SK-N-SH (cell line): ENCODE results near the gene UBA5.

ENCODE experiments used
- FOSL2 ChIP-seq: IDR thresholded peaks from 2 replicates; pipeline ENCODE4 v1.4.0; 2012; ENCODE audit warnings: low read depth, mild to moderate bottlenecking, moderate library complexity, borderline replicate concordance
- FOXJ3 ChIP-seq: sonication (generic); formaldehyde crosslinking; IDR thresholded peaks from 2 replicates; pipeline ENCODE4 v1.5.1; 2020; ENCODE audit warnings: mild to moderate bottlenecking, missing genetic modification reagents
- GABPA ChIP-seq: IDR thresholded peaks from 2 replicates; pipeline ENCODE4 v1.4.0; 2012; ENCODE audit warnings: low read depth, mild to moderate bottlenecking
- MXI1 ChIP-seq: IDR thresholded peaks from 2 replicates; pipeline ENCODE4 v1.6.1; 2012; ENCODE audit warnings: mild to moderate bottlenecking, low read depth, low read length, improper control_type of control experiment
- NFIC ChIP-seq: IDR thresholded peaks from 2 replicates; pipeline ENCODE4 v1.4.0; 2012; ENCODE audit warnings: borderline replicate concordance
- POLR2AphosphoS5 ChIP-seq: IDR thresholded peaks from 2 replicates; pipeline ENCODE4 v1.6.1; 2012; ENCODE audit warnings: low read depth, low read length
- RAD21 ChIP-seq: IDR thresholded peaks from 2 replicates; pipeline ENCODE4 v1.6.1; 2012; ENCODE audit warnings: mild to moderate bottlenecking, low read length
- TF ChIP-seq, protein P1 (sequence below): fragments of 150-350 bp; IDR thresholded peaks from 2 replicates; pipeline ENCODE4 v1.6.1; 2017; ENCODE audit warnings: antibody characterized with exemption, low read length, low read depth, borderline replicate concordance
- TF ChIP-seq, protein P2 (sequence below): fragments of 200-600 bp; sonication (generic); IDR thresholded peaks from 2 replicates; pipeline ENCODE4 v1.6.1; 2017; ENCODE audit warnings: antibody characterized with exemption, mild to moderate bottlenecking, moderate library complexity
- TF ChIP-seq, protein P3 (sequence below): IDR thresholded peaks from 2 replicates; pipeline ENCODE4 v1.6.1; 2012; ENCODE audit warnings: mild to moderate bottlenecking, low read depth, low read length, moderate library complexity

DNA sequence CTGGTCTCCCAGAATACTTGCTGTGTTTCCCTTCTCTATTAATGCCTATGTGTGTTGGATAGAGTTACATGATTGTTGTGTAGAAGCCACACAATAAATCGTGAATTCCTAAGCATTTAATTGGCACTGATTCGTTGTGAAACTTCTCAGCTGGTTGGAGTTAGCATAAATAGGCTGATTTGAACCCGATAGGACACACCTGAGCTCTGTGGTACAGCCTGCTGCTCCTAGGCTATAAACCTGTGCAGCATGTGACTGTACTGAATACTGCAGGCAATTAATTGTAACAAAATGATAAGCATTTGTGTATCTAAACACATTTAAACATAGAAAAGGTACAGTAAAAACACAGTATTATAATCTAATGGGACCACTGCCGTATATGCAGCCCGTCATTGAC, 5.4 kb upstream of the UBA5 start:
- TF ChIP-seq POLR2AphosphoS5 (no peak), RAD21 (no peak), MXI1 (no peak), FOSL2 (no peak), FOXJ3 (CRISPR knock-in tag) (no peak), NFIC (no peak), GABPA (no peak)
- TF ChIP-seq, protein P1, sequence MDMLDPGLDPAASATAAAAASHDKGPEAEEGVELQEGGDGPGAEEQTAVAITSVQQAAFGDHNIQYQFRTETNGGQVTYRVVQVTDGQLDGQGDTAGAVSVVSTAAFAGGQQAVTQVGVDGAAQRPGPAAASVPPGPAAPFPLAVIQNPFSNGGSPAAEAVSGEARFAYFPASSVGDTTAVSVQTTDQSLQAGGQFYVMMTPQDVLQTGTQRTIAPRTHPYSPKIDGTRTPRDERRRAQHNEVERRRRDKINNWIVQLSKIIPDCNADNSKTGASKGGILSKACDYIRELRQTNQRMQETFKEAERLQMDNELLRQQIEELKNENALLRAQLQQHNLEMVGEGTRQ: no peak
- TF ChIP-seq, protein P2, sequence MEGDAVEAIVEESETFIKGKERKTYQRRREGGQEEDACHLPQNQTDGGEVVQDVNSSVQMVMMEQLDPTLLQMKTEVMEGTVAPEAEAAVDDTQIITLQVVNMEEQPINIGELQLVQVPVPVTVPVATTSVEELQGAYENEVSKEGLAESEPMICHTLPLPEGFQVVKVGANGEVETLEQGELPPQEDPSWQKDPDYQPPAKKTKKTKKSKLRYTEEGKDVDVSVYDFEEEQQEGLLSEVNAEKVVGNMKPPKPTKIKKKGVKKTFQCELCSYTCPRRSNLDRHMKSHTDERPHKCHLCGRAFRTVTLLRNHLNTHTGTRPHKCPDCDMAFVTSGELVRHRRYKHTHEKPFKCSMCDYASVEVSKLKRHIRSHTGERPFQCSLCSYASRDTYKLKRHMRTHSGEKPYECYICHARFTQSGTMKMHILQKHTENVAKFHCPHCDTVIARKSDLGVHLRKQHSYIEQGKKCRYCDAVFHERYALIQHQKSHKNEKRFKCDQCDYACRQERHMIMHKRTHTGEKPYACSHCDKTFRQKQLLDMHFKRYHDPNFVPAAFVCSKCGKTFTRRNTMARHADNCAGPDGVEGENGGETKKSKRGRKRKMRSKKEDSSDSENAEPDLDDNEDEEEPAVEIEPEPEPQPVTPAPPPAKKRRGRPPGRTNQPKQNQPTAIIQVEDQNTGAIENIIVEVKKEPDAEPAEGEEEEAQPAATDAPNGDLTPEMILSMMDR: no peak
- TF ChIP-seq, protein P3, sequence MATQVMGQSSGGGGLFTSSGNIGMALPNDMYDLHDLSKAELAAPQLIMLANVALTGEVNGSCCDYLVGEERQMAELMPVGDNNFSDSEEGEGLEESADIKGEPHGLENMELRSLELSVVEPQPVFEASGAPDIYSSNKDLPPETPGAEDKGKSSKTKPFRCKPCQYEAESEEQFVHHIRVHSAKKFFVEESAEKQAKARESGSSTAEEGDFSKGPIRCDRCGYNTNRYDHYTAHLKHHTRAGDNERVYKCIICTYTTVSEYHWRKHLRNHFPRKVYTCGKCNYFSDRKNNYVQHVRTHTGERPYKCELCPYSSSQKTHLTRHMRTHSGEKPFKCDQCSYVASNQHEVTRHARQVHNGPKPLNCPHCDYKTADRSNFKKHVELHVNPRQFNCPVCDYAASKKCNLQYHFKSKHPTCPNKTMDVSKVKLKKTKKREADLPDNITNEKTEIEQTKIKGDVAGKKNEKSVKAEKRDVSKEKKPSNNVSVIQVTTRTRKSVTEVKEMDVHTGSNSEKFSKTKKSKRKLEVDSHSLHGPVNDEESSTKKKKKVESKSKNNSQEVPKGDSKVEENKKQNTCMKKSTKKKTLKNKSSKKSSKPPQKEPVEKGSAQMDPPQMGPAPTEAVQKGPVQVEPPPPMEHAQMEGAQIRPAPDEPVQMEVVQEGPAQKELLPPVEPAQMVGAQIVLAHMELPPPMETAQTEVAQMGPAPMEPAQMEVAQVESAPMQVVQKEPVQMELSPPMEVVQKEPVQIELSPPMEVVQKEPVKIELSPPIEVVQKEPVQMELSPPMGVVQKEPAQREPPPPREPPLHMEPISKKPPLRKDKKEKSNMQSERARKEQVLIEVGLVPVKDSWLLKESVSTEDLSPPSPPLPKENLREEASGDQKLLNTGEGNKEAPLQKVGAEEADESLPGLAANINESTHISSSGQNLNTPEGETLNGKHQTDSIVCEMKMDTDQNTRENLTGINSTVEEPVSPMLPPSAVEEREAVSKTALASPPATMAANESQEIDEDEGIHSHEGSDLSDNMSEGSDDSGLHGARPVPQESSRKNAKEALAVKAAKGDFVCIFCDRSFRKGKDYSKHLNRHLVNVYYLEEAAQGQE: no peak
